ES-I3 (cell line): ENCODE results near the gene ASB1.

Experiments used
- H3K36me3 ChIP-seq: 2 replicates; pipeline ENCODE4 v1.6.1; 2013; ENCODE audit warnings: mild to moderate bottlenecking, low read length, control low read depth, moderate library complexity; ENCODE audit not compliant: insufficient read depth
- H3K4me1 ChIP-seq: 2 replicates; pipeline ENCODE4 v1.6.1; 2013; ENCODE audit warnings: mild to moderate bottlenecking, control low read depth, low read length; ENCODE audit not compliant: insufficient read depth
- H3K9ac ChIP-seq: 2 replicates; pipeline ENCODE4 v1.6.1; 2013; ENCODE audit warnings: low read depth, mild to moderate bottlenecking, low read length, moderate library complexity
- H3K9me3 ChIP-seq: 2 replicates; pipeline ENCODE4 v1.6.1; 2013; ENCODE audit warnings: mild to moderate bottlenecking, low read length, moderate library complexity; ENCODE audit not compliant: control insufficient read depth, insufficient read depth

Gene ASB1

GRCh38 chr2:238487652-238488346 lies 61.1 kb downstream of the ASB1 start:
- Histone ChIP-seq H3K36me3 (no peaks in the 10 kb centered on the region), H3K9me3 (no peaks in the 10 kb centered on the region), H3K9ac (no peak overlapping the region), H3K4me1 (no peaks in the 10 kb centered on the region)

- H3K4me1 ChIP-seq, result no peaks in the 10 kb centered on the region
- H3K9me3 ChIP-seq, result no peaks in the 10 kb centered on the region
- no peaks in the 10 kb centered on the region for H3K36me3 ChIP-seq
- no peak overlapping the region for H3K9ac ChIP-seq
Observed at GRCh38 chr2:238488347-238488826, 61.7 kb downstream of the ASB1 start.

- no peak overlapping the region for H3K9ac ChIP-seq
- no peaks in the 10 kb centered on the region for H3K9me3 ChIP-seq
- no peaks in the 10 kb centered on the region for H3K36me3 ChIP-seq
- no peaks in the 10 kb centered on the region for H3K4me1 ChIP-seq
Observed at GRCh38 chr2:238489431-238489830, 62.7 kb downstream of the ASB1 start.

- no peaks in the 10 kb centered on the region for H3K4me1 ChIP-seq
- no peak overlapping the region for H3K9ac ChIP-seq
- no peaks in the 10 kb centered on the region for H3K9me3 ChIP-seq
Observed at GRCh38 chr2:238489896-238490295, 63.2 kb downstream of the ASB1 start.

GRCh38 chr2:238492840-238493239 lies 66.1 kb downstream of the ASB1 start:
- H3K4me1 ChIP-seq, result no peaks in the 10 kb centered on the region
- no peak overlapping the region for H3K9ac ChIP-seq
- H3K36me3 ChIP-seq, result no peaks in the 10 kb centered on the region
- no peaks in the 10 kb centered on the region for H3K9me3 ChIP-seq

More at GRCh38 chr2:238489896-238490295, 63.2 kb downstream of the ASB1 start:
- H3K36me3 ChIP-seq, result no peaks in the 10 kb centered on the region

DNA sequence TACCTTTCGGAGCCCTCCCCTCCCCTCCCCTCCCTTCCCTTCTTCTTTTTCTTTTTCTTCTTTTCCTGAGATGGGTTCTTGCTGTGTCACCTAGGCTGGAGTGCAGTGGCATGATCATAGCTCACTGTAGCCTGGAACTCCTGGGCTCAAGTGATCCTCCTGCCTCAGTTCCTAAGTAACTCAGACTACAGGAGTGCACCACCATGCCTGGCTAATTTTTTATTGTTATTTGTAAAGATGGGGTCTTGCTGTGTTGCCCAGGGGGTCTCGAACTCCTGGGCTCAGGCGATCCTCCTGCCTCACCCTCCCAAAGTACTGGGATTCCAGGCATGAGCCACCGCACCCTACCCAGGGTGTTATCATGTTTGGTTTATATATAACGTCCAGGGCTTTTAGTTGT lies 66.7 kb downstream of the ASB1 start:
- H3K9me3 ChIP-seq, result no peaks in the 10 kb centered on the region
- H3K9ac ChIP-seq, result no peak overlapping the region
- H3K4me1 ChIP-seq, result no peaks in the 10 kb centered on the region
- no peaks in the 10 kb centered on the region for H3K36me3 ChIP-seq

DNA sequence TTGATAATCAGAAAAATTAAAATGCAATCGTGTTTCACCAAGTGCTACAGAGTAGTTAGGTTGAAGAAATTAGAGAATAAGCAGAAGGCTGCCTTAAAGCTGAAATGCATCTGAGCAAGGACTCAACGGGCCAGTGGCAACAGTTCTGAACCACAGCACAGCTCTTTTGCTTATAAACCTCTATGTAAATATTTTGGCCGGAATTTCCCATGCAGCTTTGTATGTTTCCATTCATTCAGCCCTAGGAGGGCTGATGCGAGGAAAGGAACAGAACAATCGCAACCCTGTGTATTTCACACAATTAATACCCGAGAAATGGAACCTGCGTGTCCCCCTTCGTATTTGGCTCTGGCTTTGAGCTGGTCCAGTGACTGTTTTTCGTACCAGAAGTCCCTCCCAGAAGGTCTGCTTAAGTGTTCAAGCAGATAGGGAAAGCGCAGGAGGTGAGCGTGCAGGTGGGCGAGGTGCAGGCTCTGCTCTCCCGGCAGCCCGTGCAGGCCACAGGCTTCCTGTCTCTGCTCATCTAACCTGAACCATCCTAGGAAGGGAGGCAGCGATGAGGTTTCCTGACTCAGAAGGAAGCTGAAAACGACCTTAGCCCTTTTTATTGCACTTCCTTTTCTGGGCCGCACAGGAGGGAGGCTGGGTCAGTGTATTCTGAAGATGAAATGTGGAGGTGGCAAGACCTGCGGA lies 67.3 kb downstream of the ASB1 start:
- no peaks in the 10 kb centered on the region for H3K36me3 ChIP-seq
- H3K4me1 ChIP-seq, result no peaks in the 10 kb centered on the region
- H3K9ac ChIP-seq, result no peak overlapping the region
- H3K9me3 ChIP-seq, result no peaks in the 10 kb centered on the region

GRCh38 chr2:238494573-238494961 lies 67.8 kb downstream of the ASB1 start:
- H3K9me3 ChIP-seq, result no peaks in the 10 kb centered on the region
- no peak overlapping the region for H3K9ac ChIP-seq
- H3K4me1 ChIP-seq, result no peaks in the 10 kb centered on the region
- no peaks in the 10 kb centered on the region for H3K36me3 ChIP-seq

DNA sequence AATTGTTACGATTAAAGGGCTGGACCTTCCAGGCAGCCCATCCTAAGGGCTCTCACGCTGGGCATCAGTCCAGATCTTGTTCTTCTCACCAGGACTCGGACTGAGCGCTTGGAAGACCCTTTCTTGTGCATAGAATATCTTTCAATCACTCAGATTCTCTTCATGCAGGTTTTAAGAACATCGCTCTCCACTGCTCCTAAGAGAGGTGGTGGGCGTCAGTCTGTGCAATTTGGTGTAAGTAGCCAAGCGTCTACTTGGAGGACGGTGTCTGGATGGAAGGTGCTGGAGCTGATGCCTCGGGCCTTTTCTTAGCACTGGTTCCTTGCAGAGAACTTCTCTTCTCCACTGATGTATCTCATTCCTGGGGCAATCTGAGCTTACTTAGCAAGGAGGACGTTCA lies 68.7 kb downstream of the ASB1 start:
- Histone ChIP-seq H3K9ac (no peak overlapping the region), H3K36me3 (no peaks in the 10 kb centered on the region), H3K9me3 (no peaks in the 10 kb centered on the region), H3K4me1 (no peaks in the 10 kb centered on the region)

- no peaks in the 10 kb centered on the region for H3K4me1 ChIP-seq
- no peaks in the 10 kb centered on the region for H3K9me3 ChIP-seq
Observed at GRCh38 chr2:238496756-238497609, 70.3 kb downstream of the ASB1 start.

GRCh38 chr2:238497610-238498005 lies 70.9 kb downstream of the ASB1 start:
- no peaks in the 10 kb centered on the region for H3K36me3 ChIP-seq
- H3K4me1 ChIP-seq, result no peaks in the 10 kb centered on the region
- no peak overlapping the region for H3K9ac ChIP-seq
- no peaks in the 10 kb centered on the region for H3K9me3 ChIP-seq

More at GRCh38 chr2:238496756-238497609, 70.3 kb downstream of the ASB1 start:
- Histone ChIP-seq H3K36me3 (no peaks in the 10 kb centered on the region), H3K9ac (no peak overlapping the region)

GRCh38 chr2:238498188-238498587 lies 71.5 kb downstream of the ASB1 start:
- Histone ChIP-seq H3K9ac (no peak overlapping the region), H3K4me1 (no peaks in the 10 kb centered on the region), H3K9me3 (no peaks in the 10 kb centered on the region), H3K36me3 (no peaks in the 10 kb centered on the region)

- H3K36me3 ChIP-seq, result no peaks in the 10 kb centered on the region
- no peak overlapping the region for H3K9ac ChIP-seq
- H3K4me1 ChIP-seq, result no peaks in the 10 kb centered on the region
- no peaks in the 10 kb centered on the region for H3K9me3 ChIP-seq
Observed at GRCh38 chr2:238498691-238499295, 72.1 kb downstream of the ASB1 start.
